ENCODE measurements around the gene TNS3. TPM values are rescaled to one million over a fixed set of nuclear protein-coding genes. Genes with fewer than 3 reads are reported as not detected.

Gene TNS3
- total RNA-seq, 1 experiment from 2014 or later = 533 TPM

DNA sequence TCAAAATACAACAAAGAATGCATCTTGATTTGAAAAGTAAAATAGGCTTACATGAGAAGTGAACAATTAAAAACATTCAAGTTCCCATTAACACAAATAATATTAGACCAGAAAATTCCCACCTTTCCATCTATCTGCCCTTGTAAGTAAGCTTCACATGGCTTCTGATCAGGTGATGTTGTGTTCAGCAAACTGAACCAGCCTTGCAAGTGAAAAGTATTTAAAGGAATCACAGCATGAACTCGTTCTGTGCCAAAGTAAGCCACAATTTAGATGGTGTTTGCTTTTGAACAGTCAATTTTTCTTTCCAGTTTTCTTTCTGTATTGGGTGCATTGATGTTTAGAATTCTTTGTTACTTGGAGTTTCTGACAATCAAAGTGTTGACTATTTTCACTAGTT lies 347.9 kb downstream of the TNS3 start:
- no peaks in the 10 kb centered on the region for H3K36me3 ChIP-seq (ENCODE audit: control insufficient read depth, insufficient read depth, low read length)
- intact Hi-C loops (cut with micrococcal nuclease; ENCODE audit: unreplicated experiment) = no loop called here
- no peaks in the 10 kb centered on the region for H3K4me1 ChIP-seq (ENCODE audit: control insufficient read depth, insufficient read depth, low read length)
- ATAC-seq (no peak), DNase-seq (ENCODE audit: low read depth, low spot score) (no peak)
- no peak overlapping the region for H3K4me3 ChIP-seq (ENCODE audit: low read depth in 2 of 2, low read length in 2 of 2)
- ChIA-PET POLR2A (no interaction called here), CTCF (no interaction called here)
- TF ChIP-seq REST (IDR thresholded peaks at IDR 0.05; ENCODE audit: insufficient read depth in 1 of 2, low read depth in 2 of 2, low read length in 1 of 2) (no peak), TCF7L2 (IDR thresholded peaks at IDR 0.05; ENCODE audit: low read depth, low read length) (no peak), POLR2AphosphoS5 (IDR thresholded peaks at IDR 0.05; ENCODE audit: low read depth, low read length) (no peak), SIN3A (IDR thresholded peaks at IDR 0.05; ENCODE audit: borderline replicate concordance, insufficient read depth, low read depth, low read length) (no peak)
- TF ChIP-seq, protein P1, sequence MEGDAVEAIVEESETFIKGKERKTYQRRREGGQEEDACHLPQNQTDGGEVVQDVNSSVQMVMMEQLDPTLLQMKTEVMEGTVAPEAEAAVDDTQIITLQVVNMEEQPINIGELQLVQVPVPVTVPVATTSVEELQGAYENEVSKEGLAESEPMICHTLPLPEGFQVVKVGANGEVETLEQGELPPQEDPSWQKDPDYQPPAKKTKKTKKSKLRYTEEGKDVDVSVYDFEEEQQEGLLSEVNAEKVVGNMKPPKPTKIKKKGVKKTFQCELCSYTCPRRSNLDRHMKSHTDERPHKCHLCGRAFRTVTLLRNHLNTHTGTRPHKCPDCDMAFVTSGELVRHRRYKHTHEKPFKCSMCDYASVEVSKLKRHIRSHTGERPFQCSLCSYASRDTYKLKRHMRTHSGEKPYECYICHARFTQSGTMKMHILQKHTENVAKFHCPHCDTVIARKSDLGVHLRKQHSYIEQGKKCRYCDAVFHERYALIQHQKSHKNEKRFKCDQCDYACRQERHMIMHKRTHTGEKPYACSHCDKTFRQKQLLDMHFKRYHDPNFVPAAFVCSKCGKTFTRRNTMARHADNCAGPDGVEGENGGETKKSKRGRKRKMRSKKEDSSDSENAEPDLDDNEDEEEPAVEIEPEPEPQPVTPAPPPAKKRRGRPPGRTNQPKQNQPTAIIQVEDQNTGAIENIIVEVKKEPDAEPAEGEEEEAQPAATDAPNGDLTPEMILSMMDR (IDR thresholded peaks at IDR 0.05) = no peak
- no peak overlapping the region for H3K27ac ChIP-seq (ENCODE audit: low read length)
- no peaks in the 10 kb centered on the region for H3K9me3 ChIP-seq (ENCODE audit: control insufficient read depth, insufficient read depth, low read depth, low read length)
- in situ Hi-C loops (cut with HindIII; ENCODE audit: low pct_unique_long_range_greater_than_20kb, low sequenced_read_pairs) = no loop called here
- peaks cover 18% of the 10 kb centered on the region for H3K27me3 ChIP-seq (ENCODE audit: control insufficient read depth, insufficient read depth, low read length)
- TSS peak; percentile 27 for BruUV-seq (replicated peaks)

DNA sequence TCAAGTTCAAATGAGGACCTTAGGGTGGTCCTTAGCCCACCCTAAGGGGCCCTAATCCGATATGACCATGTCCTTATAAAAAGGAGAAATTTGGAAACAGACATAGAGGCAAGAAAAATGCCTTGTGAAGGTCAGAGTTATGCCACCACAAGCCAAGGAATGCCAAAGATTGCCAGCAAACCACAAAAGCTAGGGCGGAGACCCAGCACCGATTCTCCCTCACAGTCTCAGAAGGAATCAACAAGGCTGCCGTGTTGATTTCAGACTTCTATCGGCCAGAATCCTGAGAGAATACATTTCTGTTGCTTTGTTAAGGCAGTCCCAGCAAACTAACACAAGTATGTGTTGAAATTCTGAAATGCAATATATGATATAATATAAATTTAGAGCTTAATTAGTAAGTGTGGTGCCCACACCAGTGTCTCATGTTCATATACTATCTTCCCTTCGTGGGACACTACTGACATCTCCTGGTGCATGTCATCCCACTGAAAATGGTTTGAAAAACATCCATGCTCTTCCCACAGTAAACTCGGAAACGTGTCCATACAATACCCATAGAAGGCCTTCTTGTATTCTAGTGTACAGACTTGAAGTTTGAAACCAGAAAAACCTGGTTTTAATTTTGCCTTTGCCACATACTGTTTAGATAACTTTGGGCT lies 349.0 kb downstream of the TNS3 start:
- intact Hi-C loops (cut with micrococcal nuclease; ENCODE audit: unreplicated experiment) (no loop called here), in situ Hi-C loops (cut with HindIII; ENCODE audit: low pct_unique_long_range_greater_than_20kb, low sequenced_read_pairs) (no loop called here)
- no peak overlapping the region for H3K4me3 ChIP-seq (ENCODE audit: low read depth in 2 of 2, low read length in 2 of 2)
- no peaks in the 10 kb centered on the region for H3K9me3 ChIP-seq (ENCODE audit: control insufficient read depth, insufficient read depth, low read depth, low read length)
- H3K36me3 ChIP-seq (ENCODE audit: control insufficient read depth, insufficient read depth, low read length) = no peaks in the 10 kb centered on the region
- no peak for ATAC-seq
- no peak for DNase-seq (ENCODE audit: low read depth, low spot score)
- ChIA-PET CTCF (no interaction called here), POLR2A (no interaction called here)
- TF ChIP-seq REST (IDR thresholded peaks at IDR 0.05; ENCODE audit: insufficient read depth in 1 of 2, low read depth in 2 of 2, low read length in 1 of 2) = no peak
- TF ChIP-seq TCF7L2 (IDR thresholded peaks at IDR 0.05; ENCODE audit: low read depth, low read length) = no peak
- no peak for TF ChIP-seq SIN3A (IDR thresholded peaks at IDR 0.05; ENCODE audit: borderline replicate concordance, insufficient read depth, low read depth, low read length)
- TF ChIP-seq, protein P1 (IDR thresholded peaks at IDR 0.05) = no peak
- no peak for TF ChIP-seq POLR2AphosphoS5 (IDR thresholded peaks at IDR 0.05; ENCODE audit: low read depth, low read length)
- peaks cover 17% of the 10 kb centered on the region for H3K27me3 ChIP-seq (ENCODE audit: control insufficient read depth, insufficient read depth, low read length)
- BruUV-seq (replicated peaks) = no TSS peak
- no peak overlapping the region for H3K27ac ChIP-seq (ENCODE audit: low read length)
- no peaks in the 10 kb centered on the region for H3K4me1 ChIP-seq (ENCODE audit: control insufficient read depth, insufficient read depth, low read length)
